ENCODE results near the gene MIOX. TPM values are rescaled to one million over a fixed set of nuclear protein-coding genes. Genes with fewer than 3 reads are reported as not detected.

Gene MIOX
- total and polyA plus RNA-seq, 2 of the 13 experiments (the other 11 are each of a cell fraction or from before 2014, with no cell fraction given), result 1.5 to 2.9 TPM

DNA sequence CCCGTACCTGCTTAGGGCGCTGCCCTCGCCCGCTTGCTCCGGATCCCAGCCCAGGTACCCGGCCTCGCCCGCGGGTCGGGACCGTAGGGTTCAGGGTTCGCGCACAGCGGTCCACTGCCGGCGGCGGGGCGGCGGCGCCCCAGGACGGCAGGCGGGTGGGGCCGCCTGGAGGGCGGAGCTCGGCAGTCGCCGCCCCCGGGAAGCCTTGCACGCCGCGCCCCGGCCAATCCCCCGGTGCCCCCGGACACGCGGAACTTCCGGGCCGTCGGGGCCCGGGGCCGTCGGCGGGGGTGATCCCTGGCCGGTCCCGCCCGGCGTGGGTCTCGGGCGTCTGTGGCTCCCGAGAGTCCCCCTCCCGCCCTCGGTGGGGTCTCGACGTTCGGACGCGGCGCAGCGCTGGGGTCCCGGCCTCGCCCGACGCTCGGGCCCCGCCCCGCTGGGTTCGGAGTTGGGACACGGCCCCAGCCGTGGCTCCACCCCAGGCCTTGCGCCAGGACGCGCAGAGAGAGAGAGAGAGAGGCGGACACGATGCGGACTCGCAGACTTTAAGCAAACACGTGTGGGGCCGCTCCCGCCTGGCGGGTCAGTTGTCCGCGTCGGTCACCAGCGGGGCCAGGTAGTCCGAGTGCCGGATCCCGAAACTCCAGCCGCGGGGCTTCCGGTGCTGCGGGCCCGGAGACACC lies 43.4 kb downstream of the MIOX start, which contains the start of gene TYMP (continued):
- TF ChIP-seq, protein P1, sequence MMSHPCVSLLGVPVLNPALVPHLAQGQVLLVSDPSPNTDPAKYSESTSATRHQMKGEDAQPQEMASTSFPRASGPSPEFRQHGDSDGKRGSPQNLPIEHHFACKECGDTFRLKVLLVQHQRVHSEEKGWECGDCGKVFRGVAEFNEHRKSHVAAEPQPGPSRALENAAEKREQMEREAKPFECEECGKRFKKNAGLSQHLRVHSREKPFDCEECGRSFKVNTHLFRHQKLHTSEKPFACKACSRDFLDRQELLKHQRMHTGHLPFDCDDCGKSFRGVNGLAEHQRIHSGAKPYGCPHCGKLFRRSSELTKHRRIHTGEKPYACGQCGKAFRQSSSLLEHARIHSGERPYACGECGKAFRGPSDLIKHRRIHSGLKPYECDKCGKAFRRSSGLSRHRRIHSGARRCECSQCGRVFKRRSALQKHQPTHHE (CRISPR knock-in tag; IDR thresholded peaks at IDR 0.05; ENCODE audit: borderline replicate concordance), result peak; percentile 70; the same call in 1 of the 2 replicates
- TF ChIP-seq, protein P2, sequence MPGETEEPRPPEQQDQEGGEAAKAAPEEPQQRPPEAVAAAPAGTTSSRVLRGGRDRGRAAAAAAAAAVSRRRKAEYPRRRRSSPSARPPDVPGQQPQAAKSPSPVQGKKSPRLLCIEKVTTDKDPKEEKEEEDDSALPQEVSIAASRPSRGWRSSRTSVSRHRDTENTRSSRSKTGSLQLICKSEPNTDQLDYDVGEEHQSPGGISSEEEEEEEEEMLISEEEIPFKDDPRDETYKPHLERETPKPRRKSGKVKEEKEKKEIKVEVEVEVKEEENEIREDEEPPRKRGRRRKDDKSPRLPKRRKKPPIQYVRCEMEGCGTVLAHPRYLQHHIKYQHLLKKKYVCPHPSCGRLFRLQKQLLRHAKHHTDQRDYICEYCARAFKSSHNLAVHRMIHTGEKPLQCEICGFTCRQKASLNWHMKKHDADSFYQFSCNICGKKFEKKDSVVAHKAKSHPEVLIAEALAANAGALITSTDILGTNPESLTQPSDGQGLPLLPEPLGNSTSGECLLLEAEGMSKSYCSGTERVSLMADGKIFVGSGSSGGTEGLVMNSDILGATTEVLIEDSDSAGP (CRISPR knock-in tag; IDR thresholded peaks at IDR 0.05; ENCODE audit: borderline replicate concordance), result no peak; the same call in none of the 2 replicates
- TF ChIP-seq BCL6 (CRISPR knock-in tag; IDR thresholded peaks at IDR 0.05) (peak; percentile 69; the same call in 1 of the 2 replicates), ZNF883 (CRISPR knock-in tag; IDR thresholded peaks at IDR 0.05; ENCODE audit: not compliant biosample characterization) (no peak), SALL2 (CRISPR knock-in tag; IDR thresholded peaks at IDR 0.05) (peak; percentile 63)
- TF ChIP-seq, protein P3, sequence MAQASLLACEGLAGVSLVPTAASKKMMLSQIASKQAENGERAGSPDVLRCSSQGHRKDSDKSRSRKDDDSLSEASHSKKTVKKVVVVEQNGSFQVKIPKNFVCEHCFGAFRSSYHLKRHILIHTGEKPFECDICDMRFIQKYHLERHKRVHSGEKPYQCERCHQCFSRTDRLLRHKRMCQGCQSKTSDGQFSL (CRISPR knock-in tag; IDR thresholded peaks at IDR 0.05), result no peak; the same call in 1 of the 2 replicates
- TF ChIP-seq, protein P4, sequence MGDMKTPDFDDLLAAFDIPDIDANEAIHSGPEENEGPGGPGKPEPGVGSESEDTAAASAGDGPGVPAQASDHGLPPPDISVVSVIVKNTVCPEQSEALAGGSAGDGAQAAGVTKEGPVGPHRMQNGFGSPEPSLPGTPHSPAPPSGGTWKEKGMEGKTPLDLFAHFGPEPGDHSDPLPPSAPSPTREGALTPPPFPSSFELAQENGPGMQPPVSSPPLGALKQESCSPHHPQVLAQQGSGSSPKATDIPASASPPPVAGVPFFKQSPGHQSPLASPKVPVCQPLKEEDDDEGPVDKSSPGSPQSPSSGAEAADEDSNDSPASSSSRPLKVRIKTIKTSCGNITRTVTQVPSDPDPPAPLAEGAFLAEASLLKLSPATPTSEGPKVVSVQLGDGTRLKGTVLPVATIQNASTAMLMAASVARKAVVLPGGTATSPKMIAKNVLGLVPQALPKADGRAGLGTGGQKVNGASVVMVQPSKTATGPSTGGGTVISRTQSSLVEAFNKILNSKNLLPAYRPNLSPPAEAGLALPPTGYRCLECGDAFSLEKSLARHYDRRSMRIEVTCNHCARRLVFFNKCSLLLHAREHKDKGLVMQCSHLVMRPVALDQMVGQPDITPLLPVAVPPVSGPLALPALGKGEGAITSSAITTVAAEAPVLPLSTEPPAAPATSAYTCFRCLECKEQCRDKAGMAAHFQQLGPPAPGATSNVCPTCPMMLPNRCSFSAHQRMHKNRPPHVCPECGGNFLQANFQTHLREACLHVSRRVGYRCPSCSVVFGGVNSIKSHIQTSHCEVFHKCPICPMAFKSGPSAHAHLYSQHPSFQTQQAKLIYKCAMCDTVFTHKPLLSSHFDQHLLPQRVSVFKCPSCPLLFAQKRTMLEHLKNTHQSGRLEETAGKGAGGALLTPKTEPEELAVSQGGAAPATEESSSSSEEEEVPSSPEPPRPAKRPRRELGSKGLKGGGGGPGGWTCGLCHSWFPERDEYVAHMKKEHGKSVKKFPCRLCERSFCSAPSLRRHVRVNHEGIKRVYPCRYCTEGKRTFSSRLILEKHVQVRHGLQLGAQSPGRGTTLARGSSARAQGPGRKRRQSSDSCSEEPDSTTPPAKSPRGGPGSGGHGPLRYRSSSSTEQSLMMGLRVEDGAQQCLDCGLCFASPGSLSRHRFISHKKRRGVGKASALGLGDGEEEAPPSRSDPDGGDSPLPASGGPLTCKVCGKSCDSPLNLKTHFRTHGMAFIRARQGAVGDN (CRISPR knock-in tag; IDR thresholded peaks at IDR 0.05), result peak; percentile 90; the same call in 1 of the 2 replicates
- TF ChIP-seq, protein P5, sequence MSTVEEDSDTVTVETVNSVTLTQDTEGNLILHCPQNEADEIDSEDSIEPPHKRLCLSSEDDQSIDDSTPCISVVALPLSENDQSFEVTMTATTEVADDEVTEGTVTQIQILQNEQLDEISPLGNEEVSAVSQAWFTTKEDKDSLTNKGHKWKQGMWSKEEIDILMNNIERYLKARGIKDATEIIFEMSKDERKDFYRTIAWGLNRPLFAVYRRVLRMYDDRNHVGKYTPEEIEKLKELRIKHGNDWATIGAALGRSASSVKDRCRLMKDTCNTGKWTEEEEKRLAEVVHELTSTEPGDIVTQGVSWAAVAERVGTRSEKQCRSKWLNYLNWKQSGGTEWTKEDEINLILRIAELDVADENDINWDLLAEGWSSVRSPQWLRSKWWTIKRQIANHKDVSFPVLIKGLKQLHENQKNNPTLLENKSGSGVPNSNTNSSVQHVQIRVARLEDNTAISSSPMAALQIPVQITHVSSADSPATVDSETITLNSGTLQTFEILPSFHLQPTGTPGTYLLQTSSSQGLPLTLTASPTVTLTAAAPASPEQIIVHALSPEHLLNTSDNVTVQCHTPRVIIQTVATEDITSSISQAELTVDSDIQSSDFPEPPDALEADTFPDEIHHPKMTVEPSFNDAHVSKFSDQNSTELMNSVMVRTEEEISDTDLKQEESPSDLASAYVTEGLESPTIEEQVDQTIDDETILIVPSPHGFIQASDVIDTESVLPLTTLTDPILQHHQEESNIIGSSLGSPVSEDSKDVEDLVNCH (CRISPR knock-in tag; IDR thresholded peaks at IDR 0.05), result no peak
- TF ChIP-seq, protein P6, sequence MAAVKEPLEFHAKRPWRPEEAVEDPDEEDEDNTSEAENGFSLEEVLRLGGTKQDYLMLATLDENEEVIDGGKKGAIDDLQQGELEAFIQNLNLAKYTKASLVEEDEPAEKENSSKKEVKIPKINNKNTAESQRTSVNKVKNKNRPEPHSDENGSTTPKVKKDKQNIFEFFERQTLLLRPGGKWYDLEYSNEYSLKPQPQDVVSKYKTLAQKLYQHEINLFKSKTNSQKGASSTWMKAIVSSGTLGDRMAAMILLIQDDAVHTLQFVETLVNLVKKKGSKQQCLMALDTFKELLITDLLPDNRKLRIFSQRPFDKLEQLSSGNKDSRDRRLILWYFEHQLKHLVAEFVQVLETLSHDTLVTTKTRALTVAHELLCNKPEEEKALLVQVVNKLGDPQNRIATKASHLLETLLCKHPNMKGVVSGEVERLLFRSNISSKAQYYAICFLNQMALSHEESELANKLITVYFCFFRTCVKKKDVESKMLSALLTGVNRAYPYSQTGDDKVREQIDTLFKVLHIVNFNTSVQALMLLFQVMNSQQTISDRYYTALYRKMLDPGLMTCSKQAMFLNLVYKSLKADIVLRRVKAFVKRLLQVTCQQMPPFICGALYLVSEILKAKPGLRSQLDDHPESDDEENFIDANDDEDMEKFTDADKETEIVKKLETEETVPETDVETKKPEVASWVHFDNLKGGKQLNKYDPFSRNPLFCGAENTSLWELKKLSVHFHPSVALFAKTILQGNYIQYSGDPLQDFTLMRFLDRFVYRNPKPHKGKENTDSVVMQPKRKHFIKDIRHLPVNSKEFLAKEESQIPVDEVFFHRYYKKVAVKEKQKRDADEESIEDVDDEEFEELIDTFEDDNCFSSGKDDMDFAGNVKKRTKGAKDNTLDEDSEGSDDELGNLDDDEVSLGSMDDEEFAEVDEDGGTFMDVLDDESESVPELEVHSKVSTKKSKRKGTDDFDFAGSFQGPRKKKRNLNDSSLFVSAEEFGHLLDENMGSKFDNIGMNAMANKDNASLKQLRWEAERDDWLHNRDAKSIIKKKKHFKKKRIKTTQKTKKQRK (IDR thresholded peaks at IDR 0.05; ENCODE audit: low read length), result no peak
